Stimulated activated CD4-positive, alpha-beta T cell treated with anti-CD3 and anti-CD28 coated beads, TNF-alpha, amount 100 ng/mL, for 48 hours (primary cell): Measurements from ENCODE around the gene TRIM58.
A peak's percentile ranks its signal among the peaks of the same experiment; 100 is the strongest.

ENCODE experiments used
- DNase-seq, 3 donors: peaks; one replicate each; pipeline ENCODE4 v3.0.0-alpha.2; 2020; ENCODE audit warnings: low read depth in 3 of 3

Gene TRIM58, protein sequence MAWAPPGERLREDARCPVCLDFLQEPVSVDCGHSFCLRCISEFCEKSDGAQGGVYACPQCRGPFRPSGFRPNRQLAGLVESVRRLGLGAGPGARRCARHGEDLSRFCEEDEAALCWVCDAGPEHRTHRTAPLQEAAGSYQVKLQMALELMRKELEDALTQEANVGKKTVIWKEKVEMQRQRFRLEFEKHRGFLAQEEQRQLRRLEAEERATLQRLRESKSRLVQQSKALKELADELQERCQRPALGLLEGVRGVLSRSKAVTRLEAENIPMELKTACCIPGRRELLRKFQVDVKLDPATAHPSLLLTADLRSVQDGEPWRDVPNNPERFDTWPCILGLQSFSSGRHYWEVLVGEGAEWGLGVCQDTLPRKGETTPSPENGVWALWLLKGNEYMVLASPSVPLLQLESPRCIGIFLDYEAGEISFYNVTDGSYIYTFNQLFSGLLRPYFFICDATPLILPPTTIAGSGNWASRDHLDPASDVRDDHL

DNA sequence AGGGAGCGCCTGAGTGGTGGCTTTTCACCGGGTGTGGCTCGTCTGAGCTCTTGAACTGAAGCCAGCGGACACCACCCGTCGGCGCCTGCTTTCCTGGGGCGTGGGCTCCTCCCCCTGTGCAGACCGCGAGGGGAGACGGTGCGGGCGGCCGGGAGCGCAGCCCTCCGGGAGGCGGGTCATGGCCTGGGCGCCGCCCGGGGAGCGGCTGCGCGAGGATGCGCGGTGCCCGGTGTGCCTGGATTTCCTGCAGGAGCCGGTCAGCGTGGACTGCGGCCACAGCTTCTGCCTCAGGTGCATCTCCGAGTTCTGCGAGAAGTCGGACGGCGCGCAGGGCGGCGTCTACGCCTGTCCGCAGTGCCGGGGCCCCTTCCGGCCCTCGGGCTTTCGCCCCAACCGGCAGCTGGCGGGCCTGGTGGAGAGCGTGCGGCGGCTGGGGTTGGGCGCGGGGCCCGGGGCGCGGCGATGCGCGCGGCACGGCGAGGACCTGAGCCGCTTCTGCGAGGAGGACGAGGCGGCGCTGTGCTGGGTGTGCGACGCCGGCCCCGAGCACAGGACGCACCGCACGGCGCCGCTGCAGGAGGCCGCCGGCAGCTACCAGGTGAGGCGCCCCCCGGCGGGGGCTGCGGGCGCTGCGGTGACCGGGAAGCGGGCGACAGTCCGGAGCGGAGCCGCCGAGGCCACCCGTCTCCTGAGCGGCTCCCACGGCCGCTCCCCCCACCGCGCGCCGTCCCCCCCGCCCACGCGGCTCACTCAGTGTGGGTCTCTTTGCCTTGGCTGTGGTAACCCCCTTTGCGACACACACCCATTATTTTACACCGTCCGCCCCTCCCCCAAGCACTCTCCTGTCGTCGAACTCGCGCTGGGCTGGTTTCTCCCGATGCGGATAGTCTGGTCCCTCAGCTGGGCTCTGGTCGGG lies at the start of gene TRIM58:
Gene TRIM58, plus strand, starts transcription at position 119 of the 916 bp plus-strand sequence. Its CDS starts 60 bp downstream, at position 179.
- DNase-seq, result peak in 2 of 3 donors; percentile 2 to 17

DNA sequence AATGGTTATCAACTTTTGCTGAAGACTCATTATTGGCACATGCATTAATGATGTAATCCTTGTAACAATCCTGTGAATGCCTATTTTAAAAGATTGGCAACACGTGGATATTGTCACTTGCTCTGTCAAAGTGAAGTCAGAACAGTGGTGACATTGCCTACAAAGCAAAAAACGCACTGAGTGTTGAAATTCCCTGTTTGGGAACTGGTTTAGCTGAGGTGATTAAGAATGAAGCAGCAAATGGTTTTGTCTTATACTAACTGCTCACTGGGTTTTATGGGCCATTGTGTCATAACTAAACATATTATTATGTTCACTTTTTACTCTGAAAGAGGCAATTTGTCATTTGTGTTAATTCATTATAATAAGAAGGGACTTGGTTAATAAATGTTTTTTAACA lies 44.4 kb upstream of the TRIM58 start:
- DNase-seq, result no peak

- no peak for DNase-seq
These were observed 34.9 kb upstream of the TRIM58 start for GRCh38 chr1:247822060-247822459.

DNA sequence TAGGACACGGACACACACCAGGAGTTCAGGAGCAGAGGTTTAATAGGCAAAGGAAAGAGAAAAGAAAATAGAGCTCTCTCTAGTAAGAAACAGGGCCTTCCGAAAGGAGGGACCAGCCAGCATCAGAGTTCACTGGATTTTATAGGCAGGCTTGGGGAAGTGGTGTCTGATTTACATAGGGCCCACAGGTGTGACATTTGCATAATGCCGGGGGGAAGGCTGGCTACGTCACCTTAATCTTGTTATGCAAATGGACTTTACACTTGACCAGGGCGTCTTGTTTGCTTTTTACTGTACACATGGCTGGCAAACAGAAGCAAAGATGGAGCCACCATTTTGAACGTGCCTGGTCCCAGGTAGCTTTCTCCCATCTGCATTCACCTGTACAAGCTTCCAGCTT lies 33.0 kb upstream of the TRIM58 start, which contains the start of gene OR14A16:
Gene OR14A16, minus strand, starts transcription at position 97 of the 400 bp plus-strand sequence. CDS start 8,390 bp downstream, outside the sequence.
- no peak for DNase-seq

DNA sequence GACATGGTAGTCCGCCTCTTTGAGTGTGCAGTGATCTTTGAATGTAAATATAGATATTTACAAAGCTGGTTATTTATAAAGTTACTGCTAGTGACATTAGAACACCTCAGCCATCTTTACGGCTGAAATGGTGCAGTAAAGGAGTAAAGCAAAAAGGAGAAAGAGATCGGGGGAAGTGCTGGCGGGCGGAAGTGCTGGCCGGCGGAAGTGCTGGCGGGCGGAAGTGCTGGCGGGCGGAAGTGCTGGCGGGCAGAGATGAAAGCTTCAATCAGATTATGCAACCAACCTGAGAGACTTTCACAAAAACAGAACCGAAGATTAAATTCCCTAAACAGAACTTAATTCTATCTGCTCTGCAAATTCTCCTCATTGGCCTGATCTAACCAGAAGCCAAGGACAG lies 31.6 kb upstream of the TRIM58 start:
- no peak for DNase-seq

DNA sequence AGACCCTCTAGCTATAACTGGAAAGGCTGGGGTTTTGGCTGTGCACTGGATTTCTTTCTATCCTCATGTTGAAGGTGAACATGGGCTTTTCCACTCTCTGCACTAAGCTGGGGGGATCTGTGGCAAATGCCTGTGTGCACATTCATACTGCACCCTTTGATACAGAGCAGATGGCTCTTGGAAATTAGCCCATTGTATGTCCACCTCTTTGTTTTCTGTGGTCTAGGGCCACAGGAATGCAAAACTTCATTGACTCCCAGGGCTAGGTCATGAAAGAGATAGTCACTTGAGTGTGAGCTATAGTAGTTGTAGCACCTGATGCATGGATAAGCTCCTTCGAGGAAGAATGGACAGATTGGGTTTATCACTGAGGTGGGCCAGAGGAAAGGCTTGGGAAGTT lies 27.3 kb upstream of the TRIM58 start:
- no peak for DNase-seq

- no peak for DNase-seq
These were observed 23.4 kb upstream of the TRIM58 start for GRCh38 chr1:247833601-247834000.

- DNase-seq, result no peak
These were observed 16.2 kb upstream of the TRIM58 start for GRCh38 chr1:247840818-247841217.

- DNase-seq, result no peak
These were observed 15.2 kb upstream of the TRIM58 start, which contains the start of gene OR11L1 for GRCh38 chr1:247841796-247842195. Gene OR11L1, minus strand, starts transcription at chr1:247841896. Its CDS starts 0 bp downstream, at chr1:247841896.

GRCh38 chr1:247843411-247843810 lies 13.6 kb upstream of the TRIM58 start:
- DNase-seq, result no peak

GRCh38 chr1:247845011-247845692 lies 11.8 kb upstream of the TRIM58 start:
- DNase-seq, result no peak

- no peak for DNase-seq
These were observed 11.3 kb upstream of the TRIM58 start for GRCh38 chr1:247845693-247846017.

DNA sequence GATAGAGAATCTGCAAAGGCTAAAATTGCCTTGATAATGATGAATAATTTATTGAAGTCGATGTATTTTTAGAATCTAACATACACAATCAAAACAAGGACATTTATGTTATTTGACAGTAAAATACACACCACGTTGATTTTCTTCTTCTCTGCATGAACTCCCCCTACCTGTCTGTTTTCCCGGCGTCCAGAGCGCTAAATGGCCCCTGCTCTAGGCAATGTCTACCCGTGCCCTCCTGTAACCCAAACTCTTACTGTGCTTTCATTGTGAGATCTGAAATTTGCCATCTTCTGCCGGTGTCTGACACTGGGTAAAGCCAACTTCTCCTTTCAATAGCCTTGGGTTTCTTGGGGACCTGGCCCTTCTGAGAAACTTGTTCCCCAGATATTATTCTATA lies 8.6 kb upstream of the TRIM58 start:
- no peak for DNase-seq

- DNase-seq, result no peak
These were observed 7.4 kb upstream of the TRIM58 start for GRCh38 chr1:247849616-247850015.

GRCh38 chr1:247854899-247855545 lies 2.0 kb upstream of the TRIM58 start:
- no peak for DNase-seq

GRCh38 chr1:247855911-247856310 lies 1.1 kb upstream of the TRIM58 start:
- no peak for DNase-seq

DNA sequence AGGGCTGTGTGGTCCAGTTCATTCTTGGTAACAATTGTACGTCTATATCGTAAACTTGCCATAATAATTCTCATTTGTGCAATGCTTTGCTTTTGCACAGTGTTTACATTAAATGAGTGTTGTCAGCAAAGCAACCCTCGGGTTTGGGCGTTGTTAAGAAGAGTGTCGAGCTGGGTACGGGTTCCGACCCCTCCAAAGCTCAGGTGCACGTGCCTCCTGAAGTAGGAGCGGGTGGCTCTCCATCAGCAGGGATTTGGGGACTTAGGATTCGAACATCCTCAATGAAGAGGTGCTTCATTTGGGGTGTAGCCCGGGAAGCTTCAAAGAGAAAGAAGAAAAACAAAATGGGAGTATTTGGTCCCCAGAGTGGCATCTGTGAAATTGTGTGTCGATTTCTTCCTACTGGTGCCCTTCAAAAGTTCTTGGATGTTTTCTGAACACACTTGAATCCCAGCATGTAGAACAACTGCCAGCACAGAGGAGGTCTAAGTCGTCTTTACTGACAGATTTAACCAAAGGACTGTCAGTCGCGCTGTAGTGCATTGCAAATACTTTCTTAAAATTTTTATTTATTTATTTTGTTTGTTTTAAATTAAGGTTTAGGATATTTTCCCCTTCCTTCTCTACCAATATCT lies 1.1 kb downstream of the TRIM58 start:
- no peak for DNase-seq

DNA sequence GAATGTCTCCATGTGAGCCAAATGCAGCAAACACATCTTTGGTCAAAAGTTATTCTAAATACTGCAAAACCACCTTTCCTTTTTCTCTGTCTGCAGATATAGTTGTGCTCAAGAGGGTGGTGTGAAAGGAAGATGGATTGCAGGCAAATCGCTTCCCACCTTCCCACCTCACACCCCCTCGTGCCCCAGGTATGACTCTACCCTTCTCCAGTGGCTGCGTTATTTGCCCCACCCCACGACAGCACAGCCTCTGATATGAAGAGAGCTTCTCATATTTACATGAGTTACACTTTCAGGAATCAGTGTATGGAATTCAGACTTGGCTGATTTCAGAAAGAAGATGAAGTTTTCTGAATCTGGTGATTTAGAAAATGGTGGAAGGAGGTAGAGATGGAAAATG lies 5.8 kb downstream of the TRIM58 start:
- no peak for DNase-seq

DNA sequence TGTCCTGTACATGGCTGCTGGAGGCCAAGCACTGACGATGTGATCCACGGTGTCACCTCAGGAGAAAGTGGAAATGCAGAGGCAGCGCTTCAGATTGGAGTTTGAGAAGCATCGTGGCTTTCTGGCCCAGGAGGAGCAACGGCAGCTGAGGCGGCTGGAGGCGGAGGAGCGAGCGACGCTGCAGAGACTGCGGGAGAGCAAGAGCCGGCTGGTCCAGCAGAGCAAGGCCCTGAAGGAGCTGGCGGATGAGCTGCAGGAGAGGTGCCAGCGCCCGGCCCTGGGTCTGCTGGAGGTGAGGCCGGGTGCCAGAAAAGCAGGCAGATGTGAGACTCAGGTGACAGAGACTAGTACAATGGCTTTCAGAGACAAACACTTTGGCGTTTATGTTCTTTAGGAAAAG lies 7.7 kb downstream of the TRIM58 start:
- no peak for DNase-seq

- no peak for DNase-seq
These were observed 8.4 kb downstream of the TRIM58 start for GRCh38 chr1:247865416-247865815.

DNA sequence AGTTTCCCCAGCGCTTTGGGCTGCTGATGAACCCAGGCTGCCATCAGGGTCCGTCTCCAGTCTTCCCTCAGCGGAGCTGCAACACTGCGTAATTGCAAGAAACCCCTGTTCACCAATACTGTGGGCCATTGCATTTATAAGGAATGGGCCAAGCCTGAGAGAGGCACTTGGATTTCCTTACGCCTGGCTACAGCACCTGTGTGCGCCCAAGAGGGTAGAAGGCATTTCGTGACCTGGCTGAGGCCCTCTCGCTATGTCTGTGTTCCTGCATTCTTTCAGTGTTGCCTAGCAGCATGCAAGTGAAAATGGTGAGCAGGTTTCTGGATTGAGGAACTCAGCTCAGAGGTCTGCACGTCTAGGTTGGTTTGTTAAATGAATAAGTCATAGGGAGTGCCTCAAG lies 26.4 kb downstream of the TRIM58 start:
- DNase-seq, result no peak
